ENCODE data around the gene TBL1X. TPM values are rescaled to one million over a fixed set of nuclear protein-coding genes. Genes with fewer than 3 reads are reported as not detected.

The TBL1X gene
- total RNA-seq, 1 experiment from 2014 or later, result 14.6 TPM

DNA sequence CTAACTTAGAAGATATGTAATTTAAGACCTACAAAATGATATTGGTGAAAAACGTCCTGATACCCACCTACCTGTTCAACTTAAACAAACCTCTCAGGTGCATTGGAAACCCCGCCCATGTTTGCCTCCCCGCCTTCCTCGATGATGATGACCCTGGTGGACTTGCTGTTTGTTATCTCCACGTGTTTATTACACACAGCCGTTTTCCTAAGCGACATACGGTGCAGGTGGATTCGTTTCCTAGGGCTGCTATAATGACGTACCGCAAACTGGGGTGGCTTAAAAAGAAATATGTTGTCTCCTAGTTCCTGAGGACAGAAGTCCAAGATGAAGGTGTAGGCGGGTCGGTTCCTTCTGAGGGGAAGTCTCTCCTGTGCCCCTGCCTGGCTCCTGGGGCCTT is 190.1 kb downstream of the TBL1X start:
- no TSS peak for BruUV-seq (replicated peaks)
- Histone ChIP-seq H3K27ac (ENCODE audit: low read length) (no peak overlapping the region), H3K27me3 (ENCODE audit: control insufficient read depth, insufficient read depth, low read length) (no peaks in the 10 kb centered on the region), H3K9me3 (ENCODE audit: control insufficient read depth, insufficient read depth, low read depth, low read length) (no peaks in the 10 kb centered on the region), H3K4me1 (ENCODE audit: control insufficient read depth, insufficient read depth, low read length) (no peaks in the 10 kb centered on the region), H3K36me3 (ENCODE audit: control insufficient read depth, insufficient read depth, low read length) (no peaks in the 10 kb centered on the region), H3K4me3 (ENCODE audit: low read depth in 2 of 2, low read length in 2 of 2) (no peak overlapping the region)
- CTCF ChIA-PET, result no interaction called here
- POLR2A ChIA-PET, result no interaction called here
- intact Hi-C loops (cut with micrococcal nuclease; ENCODE audit: unreplicated experiment), result no loop called here
- TF ChIP-seq SIN3A (IDR thresholded peaks at IDR 0.05; ENCODE audit: borderline replicate concordance, insufficient read depth, low read depth, low read length) (no peak), TCF7L2 (IDR thresholded peaks at IDR 0.05; ENCODE audit: low read depth, low read length) (no peak), POLR2AphosphoS5 (IDR thresholded peaks at IDR 0.05; ENCODE audit: low read depth, low read length) (no peak)
- TF ChIP-seq, protein P1, sequence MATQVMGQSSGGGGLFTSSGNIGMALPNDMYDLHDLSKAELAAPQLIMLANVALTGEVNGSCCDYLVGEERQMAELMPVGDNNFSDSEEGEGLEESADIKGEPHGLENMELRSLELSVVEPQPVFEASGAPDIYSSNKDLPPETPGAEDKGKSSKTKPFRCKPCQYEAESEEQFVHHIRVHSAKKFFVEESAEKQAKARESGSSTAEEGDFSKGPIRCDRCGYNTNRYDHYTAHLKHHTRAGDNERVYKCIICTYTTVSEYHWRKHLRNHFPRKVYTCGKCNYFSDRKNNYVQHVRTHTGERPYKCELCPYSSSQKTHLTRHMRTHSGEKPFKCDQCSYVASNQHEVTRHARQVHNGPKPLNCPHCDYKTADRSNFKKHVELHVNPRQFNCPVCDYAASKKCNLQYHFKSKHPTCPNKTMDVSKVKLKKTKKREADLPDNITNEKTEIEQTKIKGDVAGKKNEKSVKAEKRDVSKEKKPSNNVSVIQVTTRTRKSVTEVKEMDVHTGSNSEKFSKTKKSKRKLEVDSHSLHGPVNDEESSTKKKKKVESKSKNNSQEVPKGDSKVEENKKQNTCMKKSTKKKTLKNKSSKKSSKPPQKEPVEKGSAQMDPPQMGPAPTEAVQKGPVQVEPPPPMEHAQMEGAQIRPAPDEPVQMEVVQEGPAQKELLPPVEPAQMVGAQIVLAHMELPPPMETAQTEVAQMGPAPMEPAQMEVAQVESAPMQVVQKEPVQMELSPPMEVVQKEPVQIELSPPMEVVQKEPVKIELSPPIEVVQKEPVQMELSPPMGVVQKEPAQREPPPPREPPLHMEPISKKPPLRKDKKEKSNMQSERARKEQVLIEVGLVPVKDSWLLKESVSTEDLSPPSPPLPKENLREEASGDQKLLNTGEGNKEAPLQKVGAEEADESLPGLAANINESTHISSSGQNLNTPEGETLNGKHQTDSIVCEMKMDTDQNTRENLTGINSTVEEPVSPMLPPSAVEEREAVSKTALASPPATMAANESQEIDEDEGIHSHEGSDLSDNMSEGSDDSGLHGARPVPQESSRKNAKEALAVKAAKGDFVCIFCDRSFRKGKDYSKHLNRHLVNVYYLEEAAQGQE (IDR thresholded peaks at IDR 0.05; ENCODE audit: insufficient read depth in 1 of 2, low read depth in 2 of 2, low read length in 1 of 2), result no peak
- TF ChIP-seq, protein P2, sequence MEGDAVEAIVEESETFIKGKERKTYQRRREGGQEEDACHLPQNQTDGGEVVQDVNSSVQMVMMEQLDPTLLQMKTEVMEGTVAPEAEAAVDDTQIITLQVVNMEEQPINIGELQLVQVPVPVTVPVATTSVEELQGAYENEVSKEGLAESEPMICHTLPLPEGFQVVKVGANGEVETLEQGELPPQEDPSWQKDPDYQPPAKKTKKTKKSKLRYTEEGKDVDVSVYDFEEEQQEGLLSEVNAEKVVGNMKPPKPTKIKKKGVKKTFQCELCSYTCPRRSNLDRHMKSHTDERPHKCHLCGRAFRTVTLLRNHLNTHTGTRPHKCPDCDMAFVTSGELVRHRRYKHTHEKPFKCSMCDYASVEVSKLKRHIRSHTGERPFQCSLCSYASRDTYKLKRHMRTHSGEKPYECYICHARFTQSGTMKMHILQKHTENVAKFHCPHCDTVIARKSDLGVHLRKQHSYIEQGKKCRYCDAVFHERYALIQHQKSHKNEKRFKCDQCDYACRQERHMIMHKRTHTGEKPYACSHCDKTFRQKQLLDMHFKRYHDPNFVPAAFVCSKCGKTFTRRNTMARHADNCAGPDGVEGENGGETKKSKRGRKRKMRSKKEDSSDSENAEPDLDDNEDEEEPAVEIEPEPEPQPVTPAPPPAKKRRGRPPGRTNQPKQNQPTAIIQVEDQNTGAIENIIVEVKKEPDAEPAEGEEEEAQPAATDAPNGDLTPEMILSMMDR (IDR thresholded peaks at IDR 0.05), result no peak
- in situ Hi-C loops (cut with HindIII; ENCODE audit: low pct_unique_long_range_greater_than_20kb, low sequenced_read_pairs), result no loop called here
- DNase-seq (ENCODE audit: low read depth, low spot score) (no peak), ATAC-seq (no peak)

DNA sequence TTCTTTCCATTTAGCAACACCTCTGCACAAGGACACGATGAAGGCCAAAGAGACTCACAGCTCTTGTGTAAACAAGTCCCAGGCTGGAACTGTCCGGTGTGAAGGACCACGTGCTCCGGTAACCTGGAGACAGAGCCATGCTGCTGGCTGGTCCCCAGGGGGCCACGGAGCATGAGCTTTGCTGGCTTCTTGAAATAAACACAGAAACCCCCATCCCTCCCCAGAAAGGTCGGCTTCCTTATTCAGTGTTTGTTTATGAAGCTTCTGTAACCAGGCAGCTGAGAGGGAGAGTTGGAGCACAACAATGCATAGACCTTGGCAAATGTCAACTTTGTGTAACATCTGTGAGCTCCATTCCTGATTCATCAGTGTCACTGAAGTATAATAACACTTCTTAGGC is 191.4 kb downstream of the TBL1X start:
- intact Hi-C loops (cut with micrococcal nuclease; ENCODE audit: unreplicated experiment), result no loop called here
- in situ Hi-C loops (cut with HindIII; ENCODE audit: low pct_unique_long_range_greater_than_20kb, low sequenced_read_pairs), result no loop called here

More for the DNA sequence above, 191.4 kb downstream of the TBL1X start:
- ChIA-PET CTCF (no interaction called here), POLR2A (no interaction called here)
- Histone ChIP-seq H3K9me3 (ENCODE audit: control insufficient read depth, insufficient read depth, low read depth, low read length) (no peaks in the 10 kb centered on the region), H3K27me3 (ENCODE audit: control insufficient read depth, insufficient read depth, low read length) (no peaks in the 10 kb centered on the region), H3K27ac (ENCODE audit: low read length) (no peak overlapping the region), H3K4me1 (ENCODE audit: control insufficient read depth, insufficient read depth, low read length) (no peaks in the 10 kb centered on the region), H3K4me3 (ENCODE audit: low read depth in 2 of 2, low read length in 2 of 2) (no peak overlapping the region), H3K36me3 (ENCODE audit: control insufficient read depth, insufficient read depth, low read length) (no peaks in the 10 kb centered on the region)
- TF ChIP-seq SIN3A (IDR thresholded peaks at IDR 0.05; ENCODE audit: borderline replicate concordance, insufficient read depth, low read depth, low read length) (no peak), POLR2AphosphoS5 (IDR thresholded peaks at IDR 0.05; ENCODE audit: low read depth, low read length) (no peak), TCF7L2 (IDR thresholded peaks at IDR 0.05; ENCODE audit: low read depth, low read length) (no peak)
- TF ChIP-seq, protein P2 (IDR thresholded peaks at IDR 0.05), result no peak
- TF ChIP-seq, protein P1 (IDR thresholded peaks at IDR 0.05; ENCODE audit: insufficient read depth in 1 of 2, low read depth in 2 of 2, low read length in 1 of 2), result no peak
- ATAC-seq (no peak), DNase-seq (ENCODE audit: low read depth, low spot score) (no peak)
- BruUV-seq (replicated peaks), result no TSS peak
